NOMO-1 treated with dmso at 0.1 percent for 144 hours (cell line): Measurements from ENCODE around the gene ERN1.
A peak's percentile ranks its signal among the peaks of the same experiment; 100 is the strongest.
"Not testable (repeated sequence)": the region's sequence is repeated elsewhere in the genome, so short reads cannot be mapped to it uniquely, and the experiment has no call there.

ENCODE experiments used
- DNase-seq: peaks from one replicate; lab custom pipeline; 2025; ENCODE audit not compliant: unreplicated experiment; lab: John Stamatoyannopoulos, UW

The ERN1 gene

DNA sequence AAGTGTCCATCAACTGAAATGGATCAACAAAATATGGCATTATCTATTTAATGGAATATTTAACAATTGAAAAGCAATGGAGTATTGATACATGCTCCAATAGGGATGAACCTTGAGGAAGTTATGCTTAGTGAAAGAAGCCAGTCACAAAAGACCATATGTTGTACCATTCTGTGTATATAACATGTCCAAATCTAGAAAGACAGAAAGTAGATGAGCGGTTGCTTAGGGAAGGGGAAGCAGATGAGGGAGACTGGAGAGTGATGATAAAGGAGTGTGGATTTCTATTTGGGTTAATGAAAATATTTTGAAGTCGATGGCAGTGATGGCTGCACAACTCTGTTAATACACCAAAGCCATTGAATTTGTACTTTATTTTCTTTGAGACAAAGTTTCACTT, 8.5 kb upstream of the ERN1 start:
- no peak for DNase-seq

- no peak for DNase-seq
Measured at GRCh38 chr17:64135000-64135399, 5.1 kb upstream of the ERN1 start.

- no peak for DNase-seq
Measured at GRCh38 chr17:64134216-64134970, 4.4 kb upstream of the ERN1 start.

DNA sequence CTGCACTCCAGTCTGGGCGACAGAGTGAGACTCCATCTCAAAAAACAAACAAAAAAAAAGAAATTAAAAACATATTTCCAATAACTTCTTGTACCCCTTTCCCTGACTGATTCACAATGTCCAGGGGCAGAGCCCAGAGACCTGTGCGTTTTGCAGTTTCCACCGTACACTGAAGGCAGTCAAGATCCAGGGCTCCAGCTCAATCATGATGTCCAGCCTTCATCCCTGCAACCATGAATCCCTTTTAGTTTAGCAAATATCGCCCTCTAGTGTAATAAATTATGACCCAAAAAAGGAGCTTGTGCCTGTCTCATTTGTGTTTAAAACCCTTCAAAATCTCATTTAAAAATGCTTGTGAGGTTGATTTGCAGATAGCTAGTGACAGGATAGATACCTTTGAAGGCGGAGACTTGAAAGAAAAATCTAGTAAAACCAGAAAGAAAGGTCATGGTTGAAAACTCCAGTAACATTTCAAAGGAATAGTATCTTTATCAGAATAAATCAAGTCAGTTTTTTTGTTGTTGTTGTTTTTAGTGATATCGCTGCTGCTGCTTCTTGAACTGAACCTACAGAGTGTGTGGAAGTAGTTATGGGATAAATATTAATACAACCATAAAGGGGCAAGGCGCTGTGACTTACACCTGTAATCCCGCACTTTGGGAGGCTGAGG, 3.7 kb upstream of the ERN1 start:
- DNase-seq = peak; percentile 54

DNA sequence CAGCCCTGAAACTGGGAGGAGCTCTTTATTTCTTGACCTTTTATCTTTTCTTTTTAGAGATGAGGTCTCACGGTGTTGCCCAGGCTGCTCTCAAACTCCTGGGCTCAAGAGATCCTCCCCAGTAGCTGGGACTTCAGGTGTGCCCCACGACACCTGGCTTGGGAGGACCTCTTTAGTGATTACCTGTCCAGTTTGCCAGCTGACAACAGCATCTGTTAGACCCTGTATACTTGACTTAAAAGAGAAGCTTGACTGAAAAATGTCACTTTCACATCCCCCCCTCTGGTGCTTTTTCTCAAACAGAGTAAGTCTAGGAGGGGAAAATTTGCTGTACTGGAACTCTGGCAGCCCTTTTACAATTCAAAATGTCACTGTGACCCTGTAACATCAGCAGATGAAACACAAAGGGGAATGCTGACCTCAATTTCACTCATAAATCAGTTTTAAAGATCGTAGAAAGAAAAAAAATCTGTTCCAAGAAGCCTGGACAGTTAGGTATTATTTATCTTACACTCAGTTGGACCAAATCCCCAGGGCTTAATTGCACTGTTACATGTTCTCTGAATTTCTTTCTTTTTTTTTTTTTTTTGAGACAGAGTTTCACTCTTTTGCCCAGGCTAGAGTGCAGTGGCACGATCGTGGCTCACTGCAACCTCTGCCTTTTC, 1.8 kb upstream of the ERN1 start:
- no peak for DNase-seq

DNA sequence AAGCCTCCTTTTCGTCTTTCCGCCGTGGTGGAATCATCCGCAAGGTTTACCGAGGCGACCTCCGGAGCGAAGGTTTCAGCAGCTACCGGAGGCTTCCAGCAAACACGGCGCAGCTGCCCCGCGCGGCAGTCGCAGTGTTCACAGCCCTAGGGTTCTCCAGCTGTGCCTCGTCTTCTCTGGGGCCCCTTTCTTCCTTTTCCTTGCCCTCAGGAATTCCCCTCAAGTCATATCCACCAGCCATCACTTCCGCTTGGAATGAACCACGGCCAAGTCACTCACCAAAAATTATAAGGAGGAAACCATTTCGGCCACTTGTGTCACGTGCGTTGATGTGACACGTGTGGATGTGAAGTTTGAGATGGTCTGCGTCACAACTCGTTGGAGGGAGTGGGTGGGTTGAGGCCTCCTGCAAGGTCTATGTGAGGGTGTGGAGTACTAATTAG, 636 bp upstream of the ERN1 start:
- DNase-seq = no peak

GRCh38 chr17:64129515-64129764, 504 bp downstream of the ERN1 start:
- DNase-seq = no peak

- DNase-seq = no peak
Measured at GRCh38 chr17:64128787-64129514, 993 bp downstream of the ERN1 start.

DNA sequence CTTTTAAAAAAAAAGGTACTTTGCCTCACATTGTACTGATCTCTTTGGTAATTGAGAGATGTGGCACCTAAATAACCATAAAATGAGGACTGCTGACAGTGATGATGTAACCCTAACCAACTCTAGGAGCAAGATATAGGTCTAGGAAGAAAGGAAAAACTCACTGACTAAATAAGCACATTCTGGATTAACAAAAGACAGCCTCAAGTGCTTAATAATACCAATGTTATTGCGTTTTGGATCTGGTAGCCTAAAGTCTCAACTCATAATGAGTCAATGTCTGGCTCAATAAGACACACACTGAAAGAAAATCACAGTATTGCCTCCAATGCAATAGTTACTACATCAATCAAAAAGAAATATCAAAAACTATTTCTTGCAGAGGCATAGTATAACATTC, 3.0 kb downstream of the ERN1 start:
- no peak for DNase-seq

DNA sequence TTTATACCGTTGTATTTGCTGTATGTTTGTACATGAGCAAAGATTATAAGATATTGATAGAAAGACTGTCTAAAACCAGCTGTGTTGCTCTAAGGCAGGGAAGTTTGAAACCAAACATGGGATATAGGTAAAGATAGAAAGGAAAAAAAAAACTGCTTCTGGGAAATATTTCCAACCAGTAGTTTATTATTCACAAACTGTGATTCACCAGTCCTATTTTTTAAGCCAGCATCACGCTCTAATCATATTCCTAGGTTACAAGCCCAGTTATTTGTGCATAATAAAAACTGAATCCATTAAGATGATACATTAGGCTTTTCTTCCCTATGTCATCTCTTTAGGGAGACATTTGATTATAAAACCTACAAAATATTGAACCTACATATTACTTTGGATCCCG, 4.0 kb downstream of the ERN1 start:
- DNase-seq = no peak

- no peak for DNase-seq
Measured at GRCh38 chr17:64124609-64125008, 5.3 kb downstream of the ERN1 start.

DNA sequence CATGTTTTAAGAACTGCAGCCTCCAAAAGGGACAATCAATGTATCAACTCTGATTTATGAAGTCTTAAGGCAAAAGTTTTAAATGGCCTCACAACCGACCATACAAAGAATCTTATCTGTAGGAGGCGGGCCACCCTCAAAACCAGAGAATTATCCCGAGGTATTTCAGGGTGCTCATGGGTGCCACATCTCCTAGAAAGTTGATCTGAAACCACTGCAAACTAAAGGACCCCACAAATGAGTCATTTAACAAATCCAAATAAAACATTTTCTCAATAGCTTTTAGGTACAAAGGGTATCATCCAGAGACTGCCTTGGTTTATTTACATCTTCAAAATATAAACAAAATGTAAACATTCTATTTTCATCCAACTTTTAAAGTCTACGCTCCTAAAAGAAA, 6.8 kb downstream of the ERN1 start:
- no peak for DNase-seq

DNA sequence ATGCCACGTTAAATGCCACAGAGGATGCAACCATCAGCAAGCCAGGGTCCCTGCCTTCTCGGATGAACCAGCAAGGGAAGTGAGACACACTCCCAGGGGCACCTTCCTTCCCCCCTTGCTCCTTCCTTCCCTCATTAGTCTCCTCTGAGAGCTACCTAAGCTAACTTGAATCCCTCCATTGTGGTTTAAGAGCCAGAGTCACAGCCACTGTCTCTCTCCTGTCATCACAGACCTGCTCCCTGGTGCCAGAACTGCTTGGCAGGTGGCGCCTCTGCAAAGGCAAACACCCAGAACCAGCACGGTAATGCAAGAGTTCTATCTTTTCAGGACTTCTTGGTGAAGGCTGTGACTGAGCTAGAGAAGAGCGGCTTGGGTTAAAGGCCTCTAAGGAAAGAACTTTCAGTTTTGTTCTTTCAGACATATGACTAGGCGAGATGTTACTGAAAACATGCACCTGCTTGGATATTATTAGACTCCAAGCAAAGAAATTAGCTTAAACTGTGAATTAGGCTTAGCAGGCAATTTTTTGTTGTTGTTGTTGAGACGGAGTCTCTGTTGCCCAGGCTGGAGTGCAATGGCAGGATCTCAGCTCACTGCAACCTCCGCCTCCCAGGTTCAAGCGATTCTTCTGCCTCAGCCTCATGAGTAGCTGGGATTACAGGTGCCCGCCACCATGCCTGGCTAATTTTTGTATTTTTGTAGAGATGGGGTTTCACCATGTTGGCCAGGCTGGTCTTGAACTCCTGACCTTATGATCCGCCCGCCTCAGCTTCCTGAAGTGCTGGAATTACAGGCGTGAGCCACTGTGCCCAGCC, 8.8 kb downstream of the ERN1 start:
- not testable (repeated sequence) for DNase-seq

DNA sequence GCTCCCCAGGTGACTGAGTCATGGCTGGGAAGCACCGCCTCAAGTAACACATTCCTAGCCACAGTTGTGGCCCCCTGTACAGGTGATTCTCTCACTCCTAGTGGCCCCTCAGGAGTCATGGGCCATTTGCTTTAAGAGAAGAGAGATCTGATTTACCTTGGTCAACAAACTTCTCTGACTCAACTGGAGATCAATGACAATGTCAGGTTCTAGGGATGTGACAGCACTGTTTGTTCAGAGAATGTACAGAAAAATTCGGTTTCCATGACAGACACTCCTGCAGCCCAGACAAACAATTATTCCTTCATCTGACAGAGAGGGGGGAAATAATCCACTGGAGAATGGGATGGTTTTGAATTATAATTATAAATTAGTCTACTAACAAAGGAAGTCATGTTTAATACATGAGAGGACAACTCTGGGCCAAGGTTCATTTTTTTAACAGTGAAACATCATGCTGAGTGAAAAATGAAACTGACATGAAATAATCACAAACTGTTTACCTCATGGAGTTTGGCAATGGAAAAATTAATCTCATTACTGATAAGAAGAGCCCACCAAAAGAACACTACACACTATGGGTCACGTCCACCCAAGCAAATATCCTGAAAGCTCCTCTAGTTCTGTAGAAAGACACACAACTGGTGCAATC, 9.7 kb downstream of the ERN1 start:
- no peak for DNase-seq

GRCh38 chr17:64117981-64118979, 11.7 kb downstream of the ERN1 start:
- peak; percentile 62 for DNase-seq

DNA sequence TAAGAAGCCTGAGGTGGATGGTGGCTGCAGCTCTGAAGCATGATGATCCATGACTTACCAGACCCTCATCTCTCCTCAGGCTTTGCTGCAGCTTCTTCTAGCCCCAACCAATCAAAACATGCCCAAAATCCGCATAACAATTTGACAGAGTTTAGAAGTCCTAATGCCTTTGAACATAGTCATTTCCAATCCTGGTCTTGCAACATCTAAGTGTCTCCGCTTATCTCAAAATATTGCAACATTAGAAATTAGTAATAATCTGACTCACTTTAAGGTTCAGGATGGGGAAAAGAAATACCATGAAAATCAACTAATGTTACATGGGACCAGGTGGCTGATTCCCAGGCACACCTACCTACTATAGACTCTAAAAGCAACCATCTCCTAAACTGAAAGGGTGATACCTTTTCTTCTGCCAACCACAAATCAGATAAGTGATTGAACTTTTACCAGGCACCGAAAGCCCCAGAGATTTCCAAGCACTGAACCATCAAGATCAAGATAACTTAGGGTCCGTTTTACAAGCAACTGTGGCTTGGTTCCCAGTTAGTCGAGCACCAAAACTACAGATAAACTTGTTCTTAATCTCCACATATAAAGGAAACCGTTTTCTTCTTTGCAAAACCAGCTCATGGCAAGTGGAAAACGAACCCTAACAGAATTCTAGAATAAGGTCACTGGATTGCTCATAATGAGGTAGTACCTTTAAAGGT, 14.0 kb downstream of the ERN1 start:
- no peak for DNase-seq

- no peak for DNase-seq
Measured at GRCh38 chr17:64115043-64115698, 14.8 kb downstream of the ERN1 start.

GRCh38 chr17:64113006-64113405, 16.9 kb downstream of the ERN1 start:
- no peak for DNase-seq
